Kidney (tissue), 14 donors: ENCODE data around the gene RND3. TPM values are rescaled to one million over a fixed set of nuclear protein-coding genes. Genes with fewer than 3 reads are reported as not detected.
A peak's percentile ranks its signal among the peaks of the same experiment; 100 is the strongest.

Experiments used
- DNase-seq, 5 donors: peaks; one replicate each; pipeline ENCODE4 v3.0.0-alpha.2; 2013 to 2020
- FAIRE-seq: peaks from 2 replicates; lab custom pipeline; 2012; peaks lifted over from hg19 to GRCh38; lab: Jason Lieb, UNC
- H3K27ac ChIP-seq, 2 donors: one replicate each; pipeline ENCODE4 v1.7.0; 2013; ENCODE audit warnings: low read depth in 2 of 2, low read length in 2 of 2, inconsistent platforms in 1 of 2
- H3K27me3 ChIP-seq: one replicate; pipeline ENCODE4 v1.7.1; 2013; ENCODE audit warnings: low read length, inconsistent platforms; ENCODE audit not compliant: control insufficient read depth, insufficient read depth
- H3K36me3 ChIP-seq, 3 donors: one replicate each; pipeline versions ENCODE4 v1.7.0 to v1.7.1; 2013; ENCODE audit warnings: low read length in 3 of 3, control low read depth in 1 of 3, inconsistent platforms in 1 of 3; ENCODE audit not compliant: insufficient read depth in 3 of 3, control insufficient read depth in 2 of 3
- H3K4me1 ChIP-seq, 3 donors: one replicate each; pipeline versions ENCODE4 v1.7.0 to v1.7.1; 2013; ENCODE audit warnings: low read length in 3 of 3, inconsistent platforms in 1 of 3, low read depth in 1 of 3; ENCODE audit not compliant: control insufficient read depth in 2 of 3, insufficient read depth in 2 of 3
- H3K4me3 ChIP-seq, 3 donors: one replicate each; pipeline versions ENCODE4 v1.7.0 to v1.8.1; 2013; ENCODE audit warnings: low read length in 3 of 3, control low read depth in 1 of 3, inconsistent platforms in 1 of 3
- H3K9ac ChIP-seq, 3 donors: one replicate each; pipeline versions ENCODE4 v1.7.0 to v1.7.1; 2013; ENCODE audit warnings: low read length in 3 of 3, control low read depth in 1 of 3, inconsistent platforms in 1 of 3
- H3K9me3 ChIP-seq, 3 donors: one replicate each; pipeline versions ENCODE4 v1.7.0 to v1.7.1; 2013; ENCODE audit warnings: low read length in 3 of 3, control low read depth in 1 of 3, inconsistent platforms in 1 of 3; ENCODE audit not compliant: control insufficient read depth in 2 of 3, insufficient read depth in 1 of 3
- intact Hi-C: fragments of 100-400 bp; cut with DNase I; formaldehyde crosslinking; loops from one replicate; pipeline ENCODE4 v1.11.1; 2022
- polyA plus RNA-seq: library from polyadenylated mRNA; stranded (reverse); fragments of 350-450 nt; fragmentation: Illumina TruSeq; extraction: RNeasy Lipid Tissue Mini Kit (QIAGEN cat#74804); gene quantifications from one replicate; pipeline ENCODE4 v1.2.3, GENCODE V29; 2014; ENCODE audit warnings: low read depth, low replicate concordance; ENCODE audit not compliant: insufficient read depth
- total RNA-seq: library from RNA; stranded (reverse); fragmentation: NEBNext Ultra II Directional; extraction: Animal tissue kit (Norgen Biotek cat#: 25700); gene quantifications from one replicate; pipeline ENCODE4 v1.2.1, GENCODE V29; 2021
- TF ChIP-seq, protein P1 (sequence below): IDR thresholded peaks from 3 replicates; pipeline ENCODE4 v1.5.1; 2012; ENCODE audit warnings: mild to moderate bottlenecking, moderate library complexity, borderline replicate concordance; ENCODE audit not compliant: insufficient read depth; ENCODE audit errors: extremely low read depth
- donor health status: control.
- donor health status: control.
- donor health status: control.
- donor health status: control.
- donor health status: control.
- donor health status: DM: yes; HTN: yes; CAD: no.
- donor health status: Normal renal cell carcinoma (clear cell type).

The RND3 gene
- total and polyA plus RNA-seq, 2 donors from 2014 or later, result 6.5 to 26.1 TPM

GRCh38 chr2:150476286-150476685 is 11.2 kb downstream of the RND3 start:
- Histone ChIP-seq H3K4me3 (peak overlapping the region in 1 of 3 donors; percentile 10), H3K9me3 (no peaks in the 10 kb centered on the region), H3K9ac (peak overlapping the region in 1 of 3 donors; percentile 8), H3K27ac (peak overlapping the region; percentile 35 to 38), H3K36me3 (peaks cover 0 to 2% (median 0%) of the 10 kb centered on the region in 3 donors), H3K27me3 (no peaks in the 10 kb centered on the region), H3K4me1 (peaks cover 0 to 22% (median 6%) of the 10 kb centered on the region in 3 donors)
- no peak for DNase-seq
- FAIRE-seq, result no peak
- TF ChIP-seq, protein P1, sequence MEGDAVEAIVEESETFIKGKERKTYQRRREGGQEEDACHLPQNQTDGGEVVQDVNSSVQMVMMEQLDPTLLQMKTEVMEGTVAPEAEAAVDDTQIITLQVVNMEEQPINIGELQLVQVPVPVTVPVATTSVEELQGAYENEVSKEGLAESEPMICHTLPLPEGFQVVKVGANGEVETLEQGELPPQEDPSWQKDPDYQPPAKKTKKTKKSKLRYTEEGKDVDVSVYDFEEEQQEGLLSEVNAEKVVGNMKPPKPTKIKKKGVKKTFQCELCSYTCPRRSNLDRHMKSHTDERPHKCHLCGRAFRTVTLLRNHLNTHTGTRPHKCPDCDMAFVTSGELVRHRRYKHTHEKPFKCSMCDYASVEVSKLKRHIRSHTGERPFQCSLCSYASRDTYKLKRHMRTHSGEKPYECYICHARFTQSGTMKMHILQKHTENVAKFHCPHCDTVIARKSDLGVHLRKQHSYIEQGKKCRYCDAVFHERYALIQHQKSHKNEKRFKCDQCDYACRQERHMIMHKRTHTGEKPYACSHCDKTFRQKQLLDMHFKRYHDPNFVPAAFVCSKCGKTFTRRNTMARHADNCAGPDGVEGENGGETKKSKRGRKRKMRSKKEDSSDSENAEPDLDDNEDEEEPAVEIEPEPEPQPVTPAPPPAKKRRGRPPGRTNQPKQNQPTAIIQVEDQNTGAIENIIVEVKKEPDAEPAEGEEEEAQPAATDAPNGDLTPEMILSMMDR, result no peak
- intact Hi-C loops, result no loop called here

GRCh38 chr2:150475479-150476250 is 11.8 kb downstream of the RND3 start:
- Histone ChIP-seq H3K4me3 (no peak overlapping the region), H3K4me1 (peaks cover 0 to 22% (median 6%) of the 10 kb centered on the region in 3 donors), H3K27ac (peak overlapping the region in 1 of 2 donors; percentile 59), H3K27me3 (no peaks in the 10 kb centered on the region), H3K9me3 (no peaks in the 10 kb centered on the region), H3K36me3 (peaks cover 0 to 2% (median 0%) of the 10 kb centered on the region in 3 donors), H3K9ac (no peak overlapping the region)
- intact Hi-C loops, result no loop called here
- FAIRE-seq (no peak), DNase-seq (no peak)
- TF ChIP-seq, protein P1, result no peak

DNA sequence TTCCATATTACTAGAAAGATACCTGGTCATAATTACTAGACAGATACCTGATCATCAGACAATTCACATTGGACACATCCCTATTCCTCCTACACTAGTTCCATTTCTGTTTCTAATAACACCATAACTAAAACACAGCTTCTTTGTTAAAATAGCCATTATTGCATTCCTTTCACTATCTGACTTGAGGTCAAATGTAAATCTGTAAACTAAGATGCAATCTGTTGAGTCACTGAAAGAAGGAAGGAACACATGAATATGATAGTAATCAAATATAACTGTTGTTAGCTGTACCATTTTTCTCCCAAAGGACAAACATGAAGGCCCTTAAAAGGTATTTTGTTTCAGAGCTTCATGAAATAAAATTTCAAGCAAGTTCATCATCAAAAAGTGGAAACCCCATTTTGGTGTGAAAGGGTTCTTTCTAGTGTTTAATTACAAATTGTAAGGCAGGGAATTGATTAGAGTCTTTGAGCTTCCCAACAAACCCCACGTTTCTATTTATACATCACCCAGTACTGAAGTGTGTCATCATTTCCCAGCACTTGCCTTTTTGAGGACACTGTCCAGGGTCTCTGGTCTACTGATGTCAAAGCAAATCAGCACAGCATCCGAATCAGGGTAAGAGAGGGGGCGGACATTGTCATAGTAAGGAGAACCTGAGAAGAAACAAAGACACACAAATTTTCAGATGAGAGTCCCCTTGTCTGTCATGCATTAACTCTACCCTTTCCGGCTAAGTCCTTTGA is 13.0 kb downstream of the RND3 start:
- FAIRE-seq, result no peak
- DNase-seq, result no peak
- TF ChIP-seq, protein P1, result no peak
- intact Hi-C loops, result no loop called here
- Histone ChIP-seq H3K27me3 (no peaks in the 10 kb centered on the region), H3K9me3 (no peaks in the 10 kb centered on the region), H3K36me3 (peaks cover 0 to 5% (median 2%) of the 10 kb centered on the region in 3 donors), H3K9ac (no peak overlapping the region), H3K4me1 (peaks cover 0 to 22% (median 6%) of the 10 kb centered on the region in 3 donors), H3K4me3 (no peak overlapping the region), H3K27ac (no peak overlapping the region)
